Osteocyte (in vitro differentiated cells): Measurements from ENCODE around the gene SCMH1. TPM values are rescaled to one million over a fixed set of nuclear protein-coding genes. Genes with fewer than 3 reads are reported as not detected.

ENCODE experiments used
- DNase-seq: peaks from one replicate; pipeline ENCODE4 v3.0.0; 2021; ENCODE audit warnings: mixed read lengths; ENCODE audit not compliant: unreplicated experiment; ENCODE audit errors: extremely low spot score
- H3K27ac Mint-ChIP-seq: one replicate; pipeline ENCODE4 v1.8.0; 2021; ENCODE audit warnings: mild to moderate bottlenecking, mixed read lengths; ENCODE audit not compliant: unreplicated experiment
- H3K27me3 Mint-ChIP-seq: one replicate; pipeline ENCODE4 v1.8.0; 2021; ENCODE audit warnings: mixed read lengths; ENCODE audit not compliant: unreplicated experiment
- H3K36me3 Mint-ChIP-seq: one replicate; pipeline ENCODE4 v1.8.0; 2021; ENCODE audit warnings: mixed read lengths; ENCODE audit not compliant: unreplicated experiment
- H3K4me1 Mint-ChIP-seq: one replicate; pipeline ENCODE4 v1.8.0; 2021; ENCODE audit warnings: mixed read lengths; ENCODE audit not compliant: unreplicated experiment
- H3K4me3 Mint-ChIP-seq: one replicate; pipeline ENCODE4 v1.8.0; 2021; ENCODE audit warnings: mild to moderate bottlenecking, moderate library complexity, mixed read lengths; ENCODE audit not compliant: unreplicated experiment
- H3K9me3 Mint-ChIP-seq: one replicate; pipeline ENCODE4 v1.8.0; 2021; ENCODE audit warnings: mixed read lengths; ENCODE audit not compliant: unreplicated experiment
- total RNA-seq: library from RNA; stranded (reverse); gene quantifications from 2 replicates; pipeline ENCODE4 v1.2.1, GENCODE V29; 2021
- TF ChIP-seq, protein P1 (sequence below): fragments of 200-600 bp; sonication (generic); IDR thresholded peaks from 2 replicates; pipeline ENCODE4 v1.5.0; 2021; ENCODE audit warnings: antibody characterized with exemption, mild to moderate bottlenecking, moderate library complexity

The SCMH1 gene
- total RNA-seq, 1 donor from 2014 or later = 37.5 TPM

DNA sequence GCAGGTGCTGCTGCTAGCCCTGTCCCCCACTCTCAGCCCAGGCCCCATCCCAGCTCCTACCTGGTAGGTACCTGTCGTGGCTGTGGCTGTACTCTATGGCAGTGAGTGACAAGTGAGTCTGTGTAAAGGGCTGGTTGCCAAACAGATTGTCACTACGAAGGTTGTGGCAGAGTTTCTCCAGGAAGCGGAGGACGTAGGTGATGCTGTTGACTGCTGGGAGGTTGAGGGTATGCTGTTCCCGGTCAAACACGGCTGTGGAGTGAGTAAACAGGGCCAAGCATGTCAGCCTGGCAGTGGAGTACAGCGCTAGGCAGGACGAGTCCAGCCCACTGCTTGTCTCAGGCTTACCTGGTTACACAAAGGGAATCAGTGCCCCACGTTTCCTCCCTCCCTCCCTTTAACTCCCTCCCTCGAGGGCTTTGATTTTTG, 195.7 kb downstream of the SCMH1 start:
- H3K4me1 Mint-ChIP-seq = no peaks in the 10 kb centered on the region
- peaks cover 28% of the 10 kb centered on the region for H3K36me3 Mint-ChIP-seq
- DNase-seq = peak; percentile 73
- TF ChIP-seq, protein P1, sequence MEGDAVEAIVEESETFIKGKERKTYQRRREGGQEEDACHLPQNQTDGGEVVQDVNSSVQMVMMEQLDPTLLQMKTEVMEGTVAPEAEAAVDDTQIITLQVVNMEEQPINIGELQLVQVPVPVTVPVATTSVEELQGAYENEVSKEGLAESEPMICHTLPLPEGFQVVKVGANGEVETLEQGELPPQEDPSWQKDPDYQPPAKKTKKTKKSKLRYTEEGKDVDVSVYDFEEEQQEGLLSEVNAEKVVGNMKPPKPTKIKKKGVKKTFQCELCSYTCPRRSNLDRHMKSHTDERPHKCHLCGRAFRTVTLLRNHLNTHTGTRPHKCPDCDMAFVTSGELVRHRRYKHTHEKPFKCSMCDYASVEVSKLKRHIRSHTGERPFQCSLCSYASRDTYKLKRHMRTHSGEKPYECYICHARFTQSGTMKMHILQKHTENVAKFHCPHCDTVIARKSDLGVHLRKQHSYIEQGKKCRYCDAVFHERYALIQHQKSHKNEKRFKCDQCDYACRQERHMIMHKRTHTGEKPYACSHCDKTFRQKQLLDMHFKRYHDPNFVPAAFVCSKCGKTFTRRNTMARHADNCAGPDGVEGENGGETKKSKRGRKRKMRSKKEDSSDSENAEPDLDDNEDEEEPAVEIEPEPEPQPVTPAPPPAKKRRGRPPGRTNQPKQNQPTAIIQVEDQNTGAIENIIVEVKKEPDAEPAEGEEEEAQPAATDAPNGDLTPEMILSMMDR = no peak
- no peak overlapping the region for H3K4me3 Mint-ChIP-seq
- no peaks in the 10 kb centered on the region for H3K27me3 Mint-ChIP-seq
- no peaks in the 10 kb centered on the region for H3K9me3 Mint-ChIP-seq
- no peak overlapping the region for H3K27ac Mint-ChIP-seq

DNA sequence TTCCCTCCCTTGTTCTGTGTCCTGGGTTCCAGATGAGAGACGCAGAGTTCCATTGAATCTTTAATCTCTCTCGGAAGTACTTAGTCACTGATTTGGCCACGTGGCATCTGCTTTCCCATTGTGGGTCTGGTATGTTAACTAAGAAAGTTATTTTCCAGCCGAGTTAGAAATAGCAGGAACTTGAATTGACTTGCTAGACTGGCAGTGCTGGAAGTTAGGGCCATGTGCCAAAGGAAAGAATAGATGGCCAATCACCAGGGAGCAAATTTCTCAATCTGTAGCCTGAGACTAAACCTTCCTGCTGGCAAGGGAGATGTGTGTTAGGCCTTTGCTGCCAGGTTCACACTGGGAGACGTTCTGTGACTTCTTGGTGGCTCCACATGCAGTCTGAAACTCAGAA, 196.4 kb downstream of the SCMH1 start:
- DNase-seq = no peak
- TF ChIP-seq, protein P1 = no peak
- Mint-ChIP-seq H3K9me3 (no peaks in the 10 kb centered on the region), H3K36me3 (peaks cover 28% of the 10 kb centered on the region), H3K4me1 (no peaks in the 10 kb centered on the region), H3K4me3 (no peak overlapping the region), H3K27ac (peak overlapping the region; percentile 46), H3K27me3 (no peaks in the 10 kb centered on the region)

- TF ChIP-seq, protein P1 = no peak
- no peak for DNase-seq
- no peak overlapping the region for H3K4me3 Mint-ChIP-seq
- no peak overlapping the region for H3K27ac Mint-ChIP-seq
- peaks cover 28% of the 10 kb centered on the region for H3K36me3 Mint-ChIP-seq
- no peaks in the 10 kb centered on the region for H3K4me1 Mint-ChIP-seq
- H3K9me3 Mint-ChIP-seq = no peaks in the 10 kb centered on the region
- no peaks in the 10 kb centered on the region for H3K27me3 Mint-ChIP-seq
Measured at GRCh38 chr1:41044187-41044586, 197.9 kb downstream of the SCMH1 start.

GRCh38 chr1:41041614-41042270, 200.4 kb downstream of the SCMH1 start:
- Mint-ChIP-seq H3K27ac (no peak overlapping the region), H3K9me3 (no peaks in the 10 kb centered on the region), H3K27me3 (no peaks in the 10 kb centered on the region), H3K36me3 (peaks cover 20% of the 10 kb centered on the region), H3K4me1 (no peaks in the 10 kb centered on the region), H3K4me3 (no peak overlapping the region)
- DNase-seq = no peak
- TF ChIP-seq, protein P1 = no peak

DNA sequence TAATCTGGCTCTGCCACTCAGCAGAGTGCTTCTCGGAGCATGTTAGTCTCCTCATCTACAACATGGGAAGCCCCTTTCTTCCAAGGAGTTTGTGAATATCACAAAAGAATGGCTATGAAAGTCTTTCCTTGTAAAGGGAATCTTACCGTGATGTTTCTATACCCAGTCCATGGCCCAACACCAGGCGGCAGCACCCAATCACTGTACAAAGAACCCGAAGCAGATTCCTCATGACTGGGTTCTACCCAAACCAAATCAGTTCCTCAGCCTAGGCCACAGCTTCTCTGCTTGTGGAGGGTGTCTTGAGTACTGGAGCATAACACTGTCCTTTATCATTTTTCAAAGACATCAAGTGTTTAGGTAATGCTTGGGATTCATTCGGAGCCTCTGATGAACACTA, 204.0 kb downstream of the SCMH1 start:
- no peaks in the 10 kb centered on the region for H3K9me3 Mint-ChIP-seq
- peaks cover 23% of the 10 kb centered on the region for H3K36me3 Mint-ChIP-seq
- no peak overlapping the region for H3K27ac Mint-ChIP-seq
- H3K4me3 Mint-ChIP-seq = no peak overlapping the region
- no peaks in the 10 kb centered on the region for H3K27me3 Mint-ChIP-seq
- no peak for DNase-seq
- no peaks in the 10 kb centered on the region for H3K4me1 Mint-ChIP-seq
- TF ChIP-seq, protein P1 = no peak
